PC-9 (cell line): Measurements from ENCODE around the gene CDK6.

ENCODE experiments used
- EZH2 ChIP-seq: fragments of 200-600 bp; sonication (generic); IDR thresholded peaks from 2 replicates; pipeline ENCODE4 v1.8.0; 2017; ENCODE audit warnings: antibody characterized with exemption, low read depth
- TF ChIP-seq, protein P1 (sequence below): fragments of 200-600 bp; sonication (generic); conservative IDR thresholded peaks from 2 replicates; pipeline ENCODE4 v1.6.1; 2017; ENCODE audit warnings: mixed run types, antibody characterized with exemption, mild to moderate bottlenecking, moderate library complexity

- TF ChIP-seq, protein P1, sequence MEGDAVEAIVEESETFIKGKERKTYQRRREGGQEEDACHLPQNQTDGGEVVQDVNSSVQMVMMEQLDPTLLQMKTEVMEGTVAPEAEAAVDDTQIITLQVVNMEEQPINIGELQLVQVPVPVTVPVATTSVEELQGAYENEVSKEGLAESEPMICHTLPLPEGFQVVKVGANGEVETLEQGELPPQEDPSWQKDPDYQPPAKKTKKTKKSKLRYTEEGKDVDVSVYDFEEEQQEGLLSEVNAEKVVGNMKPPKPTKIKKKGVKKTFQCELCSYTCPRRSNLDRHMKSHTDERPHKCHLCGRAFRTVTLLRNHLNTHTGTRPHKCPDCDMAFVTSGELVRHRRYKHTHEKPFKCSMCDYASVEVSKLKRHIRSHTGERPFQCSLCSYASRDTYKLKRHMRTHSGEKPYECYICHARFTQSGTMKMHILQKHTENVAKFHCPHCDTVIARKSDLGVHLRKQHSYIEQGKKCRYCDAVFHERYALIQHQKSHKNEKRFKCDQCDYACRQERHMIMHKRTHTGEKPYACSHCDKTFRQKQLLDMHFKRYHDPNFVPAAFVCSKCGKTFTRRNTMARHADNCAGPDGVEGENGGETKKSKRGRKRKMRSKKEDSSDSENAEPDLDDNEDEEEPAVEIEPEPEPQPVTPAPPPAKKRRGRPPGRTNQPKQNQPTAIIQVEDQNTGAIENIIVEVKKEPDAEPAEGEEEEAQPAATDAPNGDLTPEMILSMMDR = no peak
- TF ChIP-seq EZH2 = no peak
These were observed 74.8 kb downstream of the CDK6 start for GRCh38 chr7:92761391-92762097.
